ENCODE results near the gene EXTL2.

- TF ChIP-seq POLR2A (IDR thresholded peaks at IDR 0.05; ENCODE audit: low read depth, low read length) (no peak), JUN (IDR thresholded peaks at IDR 0.05; ENCODE audit: borderline replicate concordance, insufficient read depth, insufficient read length, low read depth) (no peak), POLR2AphosphoS5 (IDR thresholded peaks at IDR 0.05; ENCODE audit: insufficient read depth, low read depth, low read length) (no peak), EZH2 (IDR thresholded peaks at IDR 0.05; ENCODE audit: borderline replicate concordance, low read depth, low read length, severe bottlenecking) (no peak), FOS (IDR thresholded peaks at IDR 0.05; ENCODE audit: borderline replicate concordance, insufficient read depth, low read length) (no peak)
- TF ChIP-seq, protein P1, sequence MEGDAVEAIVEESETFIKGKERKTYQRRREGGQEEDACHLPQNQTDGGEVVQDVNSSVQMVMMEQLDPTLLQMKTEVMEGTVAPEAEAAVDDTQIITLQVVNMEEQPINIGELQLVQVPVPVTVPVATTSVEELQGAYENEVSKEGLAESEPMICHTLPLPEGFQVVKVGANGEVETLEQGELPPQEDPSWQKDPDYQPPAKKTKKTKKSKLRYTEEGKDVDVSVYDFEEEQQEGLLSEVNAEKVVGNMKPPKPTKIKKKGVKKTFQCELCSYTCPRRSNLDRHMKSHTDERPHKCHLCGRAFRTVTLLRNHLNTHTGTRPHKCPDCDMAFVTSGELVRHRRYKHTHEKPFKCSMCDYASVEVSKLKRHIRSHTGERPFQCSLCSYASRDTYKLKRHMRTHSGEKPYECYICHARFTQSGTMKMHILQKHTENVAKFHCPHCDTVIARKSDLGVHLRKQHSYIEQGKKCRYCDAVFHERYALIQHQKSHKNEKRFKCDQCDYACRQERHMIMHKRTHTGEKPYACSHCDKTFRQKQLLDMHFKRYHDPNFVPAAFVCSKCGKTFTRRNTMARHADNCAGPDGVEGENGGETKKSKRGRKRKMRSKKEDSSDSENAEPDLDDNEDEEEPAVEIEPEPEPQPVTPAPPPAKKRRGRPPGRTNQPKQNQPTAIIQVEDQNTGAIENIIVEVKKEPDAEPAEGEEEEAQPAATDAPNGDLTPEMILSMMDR (IDR thresholded peaks at IDR 0.05; ENCODE audit: extremely low read depth in 1 of 2, insufficient read depth in 1 of 2, low read depth in 1 of 2, low read length in 2 of 2) = no peak
Observed at GRCh38 chr1:100881687-100882086, 13.0 kb downstream of the EXTL2 start.

Data from endothelial cell of umbilical vein (primary cell).